K562 (cell line): Measurements from ENCODE around the gene TUBE1. TPM values are rescaled to one million over a fixed set of nuclear protein-coding genes. Genes with fewer than 3 reads are reported as not detected.

Experiments used
- ATAC-seq: fragments of 200-7000 bp; cut with Tn5 transposase; 3 replicates; pipeline ENCODE4 v1.9.1; 2020; ENCODE audit warnings: moderate library complexity
- BruUV-seq: library from RNA; stranded (reverse); fragments of 400-500 nt; replicated peaks from 2 replicates; lab custom pipeline; 2021; lab: Mats Ljungman, UMichigan
- CTCF ChIA-PET: fragments of 300-600 bp; formaldehyde crosslinking; extraction: SDS; loops from one replicate; lab custom pipeline; 2021; ENCODE audit warnings: low intra/inter-chr PET ratio; lab: Yijun Ruan, JAX
- POLR2A ChIA-PET: fragments of 300-600, 350-650 bp; sonication (Branson Sonifier 250); formaldehyde crosslinking; extraction: SDS; loops from one replicate; lab custom pipeline; 2021; ENCODE audit warnings: antibody characterized with exemption, inconsistent platforms; lab: Yijun Ruan, JAX
- DNase-seq, 4 experiments: peaks; one replicate each; pipeline versions ENCODE4 v3.0.0 to v3.0.0-alpha.2; 2011 to 2018; ENCODE audit warnings: low spot score in 3 of 4, mixed read lengths in 3 of 4; ENCODE audit errors: extremely low read depth in 1 of 4
- FAIRE-seq: peaks from 2 replicates; lab custom pipeline; 2011; peaks lifted over from hg19 to GRCh38; lab: Jason Lieb, UNC
- H2AFZ ChIP-seq: 2 replicates; pipeline ENCODE4 v1.6.0; 2011; ENCODE audit warnings: low read depth, low read length, control low read depth, inconsistent platforms
- H3K27ac ChIP-seq: fragments of 200-600 bp; 3 replicates; pipeline ENCODE4 v1.8.0; 2011; ENCODE audit warnings: low read depth, mild to moderate bottlenecking, control low read depth, inconsistent platforms, low read length, moderate library complexity, mixed read lengths; ENCODE audit errors: extremely low read depth
- H3K27me3 ChIP-seq, 2 experiments: fragments of 300-600 bp in 1 of 2; 2 replicates in 1 of 2; 3 replicates in 1 of 2; pipeline versions ENCODE4 v1.6.0 to v1.8.0; 2011; ENCODE audit warnings: inconsistent platforms in 2 of 2, low read length in 2 of 2, mild to moderate bottlenecking in 1 of 2, mixed read lengths in 1 of 2, moderate library complexity in 1 of 2; ENCODE audit not compliant: control insufficient read depth in 2 of 2, insufficient read depth in 2 of 2
- H3K36me3 ChIP-seq: fragments of 300-600 bp; 3 replicates; pipeline ENCODE4 v1.8.0; 2011; ENCODE audit warnings: mild to moderate bottlenecking, low read length, inconsistent platforms; ENCODE audit not compliant: control insufficient read depth, insufficient read depth
- H3K4me1 ChIP-seq, 2 experiments: fragments of 200-600 bp in 1 of 2; replicated peaks in 1 of 2; 2 replicates in 1 of 2; 3 replicates in 1 of 2; pipeline versions ENCODE4 v1.5.1 to v1.8.0; 2011; ENCODE audit warnings: inconsistent platforms in 2 of 2, low read length in 2 of 2, mild to moderate bottlenecking in 1 of 2, mixed read lengths in 1 of 2, moderate library complexity in 1 of 2; ENCODE audit not compliant: control insufficient read depth in 2 of 2, insufficient read depth in 2 of 2
- H3K4me2 ChIP-seq: 2 replicates; pipeline ENCODE4 v1.6.1; 2011; ENCODE audit warnings: low read length, control low read depth, inconsistent platforms, mixed read lengths; ENCODE audit not compliant: insufficient read depth
- H3K4me3 ChIP-seq: fragments of 200-600 bp; sonication (generic), shearing (Covaris generic); 2 replicates; pipeline ENCODE4 v1.5.1; 2016; ENCODE audit warnings: control low read depth, inconsistent platforms
- H3K79me2 ChIP-seq: fragments of 200-600 bp; 3 replicates; pipeline ENCODE4 v1.8.0; 2011; ENCODE audit warnings: low read length, inconsistent platforms; ENCODE audit not compliant: control insufficient read depth, insufficient read depth
- H3K9ac ChIP-seq, 2 experiments: 2 replicates each; pipeline versions ENCODE4 v1.6.0 to v1.6.1; 2011; ENCODE audit warnings: low read depth in 2 of 2, low read length in 2 of 2, control low read depth in 1 of 2, inconsistent platforms in 1 of 2, mild to moderate bottlenecking in 1 of 2, mixed read lengths in 1 of 2; ENCODE audit not compliant: insufficient read depth in 1 of 2
- H3K9me1 ChIP-seq: one replicate; pipeline ENCODE4 v1.6.0; 2011; ENCODE audit warnings: inconsistent platforms, mild to moderate bottlenecking, low read length, moderate library complexity; ENCODE audit not compliant: control insufficient read depth, insufficient read depth
- H3K9me3 ChIP-seq: replicated peaks from 2 replicates; pipeline ENCODE4 v1.5.1; 2011; ENCODE audit warnings: low read depth, low read length, inconsistent platforms; ENCODE audit not compliant: control insufficient read depth, insufficient read depth
- H4K20me1 ChIP-seq: replicated peaks from 2 replicates; pipeline ENCODE4 v1.6.1; 2011; ENCODE audit warnings: low read length, inconsistent platforms, mixed read lengths; ENCODE audit not compliant: control insufficient read depth, insufficient read depth
- BRD4 ChIP-seq: fragments of 200-600 bp; sonication (generic); IDR thresholded peaks from 2 replicates; pipeline ENCODE4 v1.6.1; 2017; ENCODE audit warnings: inconsistent platforms
- COPS2 ChIP-seq: fragments of 450-650 bp; conservative IDR thresholded peaks from 2 replicates; pipeline ENCODE4 v1.6.1; 2016; ENCODE audit warnings: mild to moderate bottlenecking, moderate library complexity
- ELF2 ChIP-seq: fragments of 250-450 bp; sonication (Bioruptor Pico); IDR thresholded peaks from 2 replicates; pipeline ENCODE4 v1.5.0; 2021; ENCODE audit warnings: mild to moderate bottlenecking
- ETV6 ChIP-seq, 3 experiments: fragments of 150-350 bp in 1 of 3; sonication (generic) in 1 of 3; formaldehyde crosslinking in 1 of 3; IDR thresholded peaks; 2 replicates each; pipeline versions ENCODE4 v1.6.1 to v1.8.0; 2014 to 2022; ENCODE audit warnings: borderline replicate concordance in 2 of 3, low read depth in 2 of 3, antibody characterized with exemption in 1 of 3, low read length in 1 of 3, mild to moderate bottlenecking in 1 of 3, missing genetic modification reagents in 1 of 3
- GTF2E2 ChIP-seq: fragments of 200-800 bp; sonication (Bioruptor generic); IDR thresholded peaks from 2 replicates; pipeline ENCODE4 v1.6.1; 2016; ENCODE audit warnings: missing genetic modification characterization, missing compliant biosample characterization
- HDAC6 ChIP-seq: IDR thresholded peaks from 2 replicates; pipeline ENCODE4 v1.6.1; 2012; ENCODE audit warnings: low read depth, mild to moderate bottlenecking, control low read depth, inconsistent platforms, low read length, moderate library complexity
- JUNB ChIP-seq: fragments of 450-650 bp; formaldehyde crosslinking; conservative IDR thresholded peaks from 2 replicates; pipeline ENCODE4 v1.4.0; 2020; ENCODE audit warnings: mild to moderate bottlenecking
- NCOA6 ChIP-seq: fragments of 450-650 bp; IDR thresholded peaks from 2 replicates; pipeline ENCODE4 v1.6.1; 2017; ENCODE audit warnings: mild to moderate bottlenecking
- SMAD2 ChIP-seq: fragments of 150-350 bp; IDR thresholded peaks from 2 replicates; pipeline ENCODE4 v1.6.1; 2014; ENCODE audit warnings: low read depth, mild to moderate bottlenecking, low read length
- STAT6 ChIP-seq: sonication (generic); formaldehyde crosslinking; IDR thresholded peaks from 2 replicates; pipeline ENCODE4 v1.8.1; 2023; ENCODE audit warnings: mild to moderate bottlenecking, missing genetic modification reagents
- TCF7 ChIP-seq: sonication (generic); IDR thresholded peaks from 2 replicates; pipeline ENCODE4 v1.6.1; 2016; ENCODE audit warnings: antibody characterized with exemption, borderline replicate concordance
- TEAD2 ChIP-seq: fragments of 450-650 bp; IDR thresholded peaks from 2 replicates; pipeline ENCODE4 v1.6.1; 2016; ENCODE audit warnings: missing genetic modification characterization, control low read depth, missing compliant biosample characterization
- ZNF140 ChIP-seq: fragments of 250-450 bp; sonication (Bioruptor Pico); IDR thresholded peaks from 2 replicates; pipeline ENCODE4 v1.8.0; 2021; ENCODE audit warnings: moderate library complexity, mild to moderate bottlenecking, inconsistent platforms
- ZNF224 ChIP-seq: sonication (generic); formaldehyde crosslinking; IDR thresholded peaks from 2 replicates; pipeline ENCODE4 v1.8.0; 2022; ENCODE audit warnings: mild to moderate bottlenecking, missing genetic modification reagents
- ZNF347 ChIP-seq: fragments of 450-650 bp; formaldehyde crosslinking; IDR thresholded peaks from 2 replicates; pipeline ENCODE4 v1.4.0; 2020; ENCODE audit warnings: low read depth, mild to moderate bottlenecking, moderate library complexity
- ZNF780A ChIP-seq: fragments of 250-450 bp; sonication (Bioruptor Pico); IDR thresholded peaks from 2 replicates; pipeline ENCODE4 v1.5.0; 2021; ENCODE audit warnings: mild to moderate bottlenecking
- WGBS: fragments of 100-300 bp; shearing (Covaris generic); methylation state at CpG from one replicate; pipeline ENCODE4 v1.1.6; 2016; ENCODE audit warnings: low coverage, mixed read lengths; ENCODE audit not compliant: insufficient coverage; ENCODE audit errors: missing lambda C conversion rate; 5-methylcytosine and 5-hydroxymethylcytosine counted together
- in situ Hi-C: fragments of 300-500 bp; cut with MboI; formaldehyde crosslinking; loops from 4 replicates; pipeline ENCODE4 v1.15.0; 2018; ENCODE audit warnings: inconsistent platforms, mixed read lengths
- intact Hi-C: fragments of 100-400 bp; cut with micrococcal nuclease; formaldehyde crosslinking; loops from 2 replicates; pipeline ENCODE4 v1.14.2; 2022
- polyA plus RNA-seq, 8 experiments: library from polyadenylated mRNA; depleted of rRNA in 4 of 8; stranded (reverse) in 5 of 8; unstranded in 3 of 8; fragments of >200 nt; fragmentation: Nextera tagmentation in 2 of 8; fragmentation: Illumina TruSeq in 1 of 8; extraction: Ambion mirVana in 2 of 8; extraction: Trizol in 1 of 8; gene quantifications; 2 replicates each; pipeline versions ENCODE4 v1.2.1 to v1.2.3, GENCODE V29; 2011 to 2014; ENCODE audit warnings: inconsistent platforms in 1 of 8, missing spikeins in 1 of 8
- total RNA-seq, 7 experiments: library from RNA; depleted of rRNA in 6 of 7; stranded (reverse); fragments of >200 nt in 6 of 7; fragmentation: Illumina TruSeq in 2 of 7; extraction: Trizol in 2 of 7; gene quantifications; 2 replicates each; pipeline versions ENCODE4 v1.2.1 to v1.2.3, GENCODE V29; 2011 to 2021; ENCODE audit warnings: low replicate concordance in 1 of 7

TUBE1 gene
- total and polyA plus RNA-seq, 9 of the 15 experiments (the other 6 are each of a cell fraction or from before 2014, with no cell fraction given), result 18.9 to 58.4 (median 30.8) TPM

DNA sequence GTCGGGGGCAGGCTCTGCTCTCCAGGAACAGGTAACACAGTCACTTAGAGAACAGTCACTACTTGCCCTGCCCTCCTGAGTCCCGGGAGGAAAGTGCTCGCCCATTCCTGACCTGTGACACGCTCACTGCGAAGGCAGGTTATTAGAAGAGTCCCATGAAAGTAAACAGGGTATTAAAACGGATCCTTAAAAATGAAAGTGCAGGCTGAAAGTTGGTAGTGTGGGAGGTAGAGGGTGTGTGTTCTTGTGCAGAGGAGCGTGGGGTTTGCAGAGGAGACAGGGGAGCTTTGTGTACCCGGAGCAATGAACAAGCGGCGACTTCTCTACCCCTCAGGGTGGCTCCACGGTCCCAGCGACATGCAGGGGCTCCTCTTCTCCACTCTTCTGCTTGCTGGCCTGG, 33.3 kb downstream of the TUBE1 start, which contains the start of gene CCN6:
CCN6 (plus strand) TSS at position 104 of the 400 bp plus-strand sequence; CDS start at position 358, 254 bp downstream.
- Histone ChIP-seq H3K9me1 (no peaks in the 10 kb centered on the region), H2AFZ (peak within 1 kb of the TSS; percentile 76), H3K4me2 (peak within 1 kb of the TSS; percentile 46), H3K36me3 (no peaks in the 10 kb centered on the region), H3K4me3 (no peak within 1 kb of the TSS), H3K4me1 (peaks cover 0 to 5% of the 10 kb centered on the region in 2 experiments; a peak in 1 of 5 replicates), H3K79me2 (no peaks in the 10 kb centered on the region), H3K9me3 (no peaks in the 10 kb centered on the region), H3K9ac (peak within 1 kb of the TSS in 1 of 2 experiments; percentile 24; a peak in 1 of 4 replicates), H3K27me3 (peaks cover 20 to 36% of the 10 kb centered on the region in 2 experiments), H3K27ac (no peak within 1 kb of the TSS), H4K20me1 (no peaks in the 10 kb centered on the region)
- no peak for FAIRE-seq
- no TSS peak for BruUV-seq
- in situ Hi-C loops (no loop called here), intact Hi-C loops (no loop called here)
- TF ChIP-seq ZNF140 (CRISPR knock-in tag) (no peak), ZNF347 (CRISPR knock-in tag) (no peak), TCF7 (no peak), NCOA6 (no peak), STAT6 (CRISPR knock-in tag) (no peak), HDAC6 (no peak), SMAD2 (no peak), ZNF780A (CRISPR knock-in tag) (no peak), COPS2 (no peak), ETV6 (IDR thresholded peaks at IDR 0.05; ENCODE audit: borderline replicate concordance in 1 of 2, low read depth in 2 of 2, low read length in 1 of 2) (no peak), ETV6 (CRISPR knock-in tag; IDR thresholded peaks at IDR 0.05; ENCODE audit: borderline replicate concordance) (no peak), ZNF224 (CRISPR knock-in tag) (no peak), BRD4 (no peak), ELF2 (CRISPR knock-in tag) (no peak), TEAD2 (tag) (no peak), GTF2E2 (tag) (no peak), JUNB (CRISPR knock-in tag) (no peak)
- DNase-seq, result no peak
- WGBS, result 4% methylated on average over 12 of the region's 12 CpGs
- ChIA-PET CTCF (no interaction called here), POLR2A (interaction anchor here (0.5 to 1.1 kb wide), 2 partner anchors 11 to 135 kb away, joined by 3 to 4 read pairs; no protein-coding TSS in a partner anchor)
- ATAC-seq, result peak; percentile 72
